ENCODE results near the gene BDH1.

Gene BDH1

DNA sequence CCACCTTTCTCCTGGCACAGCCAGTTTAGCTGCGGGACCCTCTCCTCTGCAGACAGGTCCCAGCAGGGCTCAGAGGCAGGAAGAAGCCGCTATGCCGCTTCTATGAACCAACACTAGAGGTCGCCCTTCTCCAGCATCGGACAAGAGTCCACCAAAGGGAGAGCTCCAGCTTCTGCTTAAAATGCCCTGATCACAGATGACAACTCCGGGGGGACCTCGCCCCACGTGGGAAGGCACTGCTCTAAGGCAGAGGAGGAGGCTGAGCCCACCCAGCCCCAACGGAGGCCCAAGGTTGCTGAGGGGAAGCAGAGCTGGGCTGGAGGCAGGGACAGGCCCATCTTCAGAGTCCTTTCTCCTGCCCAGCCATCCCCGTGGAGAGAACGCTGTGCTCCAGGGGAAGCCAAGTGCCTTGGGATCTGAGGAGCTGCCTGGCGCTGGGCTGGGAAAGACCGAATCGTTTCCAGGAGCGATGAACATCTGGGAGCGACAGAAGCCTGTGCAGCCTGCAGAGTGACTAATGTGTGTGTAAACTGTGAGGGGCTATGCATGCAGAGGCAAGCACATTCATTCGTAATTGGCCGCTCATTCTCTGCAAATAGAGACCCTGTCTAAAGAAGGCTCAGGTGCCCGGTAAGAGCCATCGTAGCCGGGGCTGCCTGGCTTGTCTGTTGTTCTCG, 43.5 kb upstream of the BDH1 start:
- intact Hi-C loops (cut with DNase I; ENCODE audit: low total_unique reads), result no loop called here
- Histone ChIP-seq H3K36me3 (peaks cover 0 to 20% (median 0%) of the 10 kb centered on the region in 3 donors), H3K4me1 (peaks cover 0 to 7% (median 4%) of the 10 kb centered on the region in 4 donors), H3K4me3 (no peak overlapping the region), H3K9me3 (no peaks in the 10 kb centered on the region), H3K27me3 (no peaks in the 10 kb centered on the region), H3K27ac (no peak overlapping the region)
- peak; percentile 68 to 77 for DNase-seq
- TF ChIP-seq, protein P1, sequence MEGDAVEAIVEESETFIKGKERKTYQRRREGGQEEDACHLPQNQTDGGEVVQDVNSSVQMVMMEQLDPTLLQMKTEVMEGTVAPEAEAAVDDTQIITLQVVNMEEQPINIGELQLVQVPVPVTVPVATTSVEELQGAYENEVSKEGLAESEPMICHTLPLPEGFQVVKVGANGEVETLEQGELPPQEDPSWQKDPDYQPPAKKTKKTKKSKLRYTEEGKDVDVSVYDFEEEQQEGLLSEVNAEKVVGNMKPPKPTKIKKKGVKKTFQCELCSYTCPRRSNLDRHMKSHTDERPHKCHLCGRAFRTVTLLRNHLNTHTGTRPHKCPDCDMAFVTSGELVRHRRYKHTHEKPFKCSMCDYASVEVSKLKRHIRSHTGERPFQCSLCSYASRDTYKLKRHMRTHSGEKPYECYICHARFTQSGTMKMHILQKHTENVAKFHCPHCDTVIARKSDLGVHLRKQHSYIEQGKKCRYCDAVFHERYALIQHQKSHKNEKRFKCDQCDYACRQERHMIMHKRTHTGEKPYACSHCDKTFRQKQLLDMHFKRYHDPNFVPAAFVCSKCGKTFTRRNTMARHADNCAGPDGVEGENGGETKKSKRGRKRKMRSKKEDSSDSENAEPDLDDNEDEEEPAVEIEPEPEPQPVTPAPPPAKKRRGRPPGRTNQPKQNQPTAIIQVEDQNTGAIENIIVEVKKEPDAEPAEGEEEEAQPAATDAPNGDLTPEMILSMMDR (IDR thresholded peaks at IDR 0.05), result peak; percentile 74 to 85

DNA sequence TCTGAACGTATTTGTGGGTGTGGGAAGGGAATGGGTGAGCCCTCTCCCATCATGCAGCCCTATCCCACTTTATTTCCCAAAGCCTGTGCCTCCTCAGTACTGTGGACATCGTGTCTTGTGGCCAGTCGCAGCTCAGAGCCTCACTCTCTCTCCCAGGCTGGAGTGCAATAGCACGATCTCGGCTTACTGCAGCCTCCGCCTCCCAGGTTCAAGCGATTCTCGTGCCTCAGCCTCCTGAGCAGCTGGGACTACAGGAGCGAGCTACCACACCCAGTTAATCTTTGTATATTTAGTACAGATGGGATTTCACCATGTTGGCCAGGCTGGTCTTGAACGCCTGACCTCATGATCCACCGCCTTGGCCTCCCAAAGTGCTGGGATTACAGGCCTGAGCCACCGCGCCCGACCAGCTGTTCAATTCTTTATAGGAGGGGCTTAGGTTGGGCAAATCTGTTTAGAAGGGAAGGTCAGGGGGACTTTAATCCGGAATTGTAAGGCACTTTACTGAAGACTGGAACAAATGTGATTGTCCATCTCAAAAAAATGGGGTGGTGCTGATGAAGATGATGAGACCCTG, 42.7 kb upstream of the BDH1 start:
- Histone ChIP-seq H3K27ac (no peak overlapping the region), H3K4me3 (no peak overlapping the region), H3K27me3 (no peaks in the 10 kb centered on the region), H3K9me3 (no peaks in the 10 kb centered on the region), H3K4me1 (peaks cover 0 to 7% (median 4%) of the 10 kb centered on the region in 4 donors), H3K36me3 (peaks cover 0 to 14% (median 0%) of the 10 kb centered on the region in 3 donors)
- DNase-seq, result no peak
- TF ChIP-seq, protein P1 (IDR thresholded peaks at IDR 0.05), result no peak
- intact Hi-C loops (cut with DNase I; ENCODE audit: low total_unique reads), result no loop called here

DNA sequence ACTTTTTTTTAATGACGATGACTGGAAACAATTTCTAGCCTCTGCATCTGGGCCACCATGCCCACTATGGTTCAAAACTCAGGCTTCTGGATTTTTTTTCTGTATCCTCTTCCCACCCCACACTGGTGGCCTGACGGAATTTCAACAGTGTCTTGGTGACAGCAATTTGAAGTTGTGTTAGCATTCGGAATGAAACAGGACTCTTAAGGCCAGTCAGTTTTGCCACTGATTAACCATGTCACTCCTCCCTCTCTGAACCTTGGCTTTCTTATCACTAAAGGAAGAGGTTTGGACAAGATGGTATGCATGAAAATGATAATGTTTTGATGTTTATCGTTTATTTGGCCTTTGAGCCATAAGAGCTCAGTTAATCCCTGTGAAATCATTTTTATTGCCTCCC, 41.6 kb upstream of the BDH1 start:
- no peaks in the 10 kb centered on the region for H3K9me3 ChIP-seq
- H3K4me1 ChIP-seq, result peaks cover 0 to 7% (median 4%) of the 10 kb centered on the region in 4 donors
- intact Hi-C loops (cut with DNase I; ENCODE audit: low total_unique reads), result no loop called here
- H3K4me3 ChIP-seq, result no peak overlapping the region
- no peaks in the 10 kb centered on the region for H3K27me3 ChIP-seq
- H3K27ac ChIP-seq, result no peak overlapping the region
- no peak for DNase-seq
- H3K36me3 ChIP-seq, result peaks cover 0 to 3% (median 0%) of the 10 kb centered on the region in 3 donors
- TF ChIP-seq, protein P1 (IDR thresholded peaks at IDR 0.05), result no peak

DNA sequence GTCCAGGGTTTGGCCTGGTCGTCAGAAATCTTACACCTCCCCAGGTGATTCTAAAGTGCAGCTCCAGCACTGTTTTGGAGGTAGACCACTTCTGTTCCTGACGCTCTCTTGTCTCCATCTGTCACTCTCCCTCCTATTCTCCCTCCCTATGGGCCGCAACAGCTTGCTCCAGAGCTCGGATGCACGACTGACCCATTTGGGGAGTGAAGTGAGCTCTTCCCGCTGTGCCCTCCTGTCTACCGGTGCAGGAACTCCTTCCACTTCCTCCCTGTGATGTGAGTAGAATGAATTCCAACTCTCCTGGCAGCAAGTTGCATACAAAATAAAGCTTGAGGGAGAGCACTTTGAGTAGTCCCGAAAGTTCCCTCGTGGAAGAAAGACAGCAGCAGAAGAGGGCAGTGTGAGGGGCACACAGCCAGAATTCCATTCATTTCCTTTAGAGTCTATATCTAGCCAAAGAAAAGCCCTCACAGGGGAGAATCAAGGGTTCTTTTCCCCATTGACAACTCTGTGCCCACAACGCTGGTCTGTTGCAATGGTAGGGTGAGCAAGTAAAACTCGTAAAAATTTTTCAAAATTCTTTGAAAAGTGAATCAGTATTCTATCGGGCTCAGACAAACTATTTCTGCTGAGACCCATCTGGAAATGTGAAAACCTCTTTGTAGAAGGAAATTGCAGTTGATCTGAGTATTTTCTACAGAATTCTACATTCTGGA, 39.9 kb upstream of the BDH1 start:
- intact Hi-C loops (cut with DNase I; ENCODE audit: low total_unique reads), result no loop called here
- H3K36me3 ChIP-seq, result peaks cover 0 to 4% (median 0%) of the 10 kb centered on the region in 3 donors
- no peaks in the 10 kb centered on the region for H3K9me3 ChIP-seq
- DNase-seq, result no peak
- peaks cover 0 to 7% (median 4%) of the 10 kb centered on the region in 4 donors for H3K4me1 ChIP-seq
- H3K27ac ChIP-seq, result no peak overlapping the region
- H3K4me3 ChIP-seq, result no peak overlapping the region
- TF ChIP-seq, protein P1 (IDR thresholded peaks at IDR 0.05), result no peak
- H3K27me3 ChIP-seq, result no peaks in the 10 kb centered on the region

DNA sequence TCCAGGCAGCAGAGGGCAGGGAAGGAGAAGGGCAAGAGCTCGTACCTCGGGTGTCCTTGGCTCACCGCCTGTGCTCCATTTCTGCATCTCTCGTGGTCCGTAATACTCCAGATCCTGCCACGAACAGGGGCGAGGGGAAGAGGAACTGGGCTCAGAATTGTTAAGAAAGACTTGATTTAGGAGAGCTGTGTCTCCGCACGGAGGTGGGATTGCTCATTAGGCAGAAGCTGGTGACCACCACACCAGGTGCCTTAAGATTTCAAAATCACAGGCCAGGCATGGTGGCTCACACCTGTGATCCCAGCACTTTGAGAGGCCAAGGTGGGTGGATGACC, 37.2 kb upstream of the BDH1 start:
- intact Hi-C loops (cut with DNase I; ENCODE audit: low total_unique reads), result no loop called here
- TF ChIP-seq, protein P1 (IDR thresholded peaks at IDR 0.05), result no peak
- Histone ChIP-seq H3K27ac (no peak overlapping the region), H3K36me3 (peaks cover 0 to 4% (median 0%) of the 10 kb centered on the region in 3 donors), H3K27me3 (no peaks in the 10 kb centered on the region), H3K4me1 (no peaks in the 10 kb centered on the region), H3K4me3 (no peak overlapping the region), H3K9me3 (no peaks in the 10 kb centered on the region)
- DNase-seq, result no peak
